DOHH2 (cell line): ENCODE measurements around the gene LCE2B.

ENCODE experiments used
- CTCF ChIP-seq: fragments of 200-600 bp; sonication (generic); IDR thresholded peaks from one replicate; pipeline ENCODE4 v1.5.1; 2014; ENCODE audit warnings: antibody characterized with exemption, mild to moderate bottlenecking, low read depth, low read length; ENCODE audit not compliant: poor library complexity, severe bottlenecking
- EZH2phosphoT487 ChIP-seq: fragments of 200-600 bp; sonication (generic); IDR thresholded peaks from 2 replicates; pipeline ENCODE4 v1.6.1; 2017; ENCODE audit warnings: borderline replicate concordance, mild to moderate bottlenecking, antibody characterized with exemption, low read length, moderate library complexity, mixed read lengths

- TF ChIP-seq CTCF (no peak), EZH2phosphoT487 (no peak)
These were observed 12.0 kb downstream of the LCE2B start, which contains the start of gene LCE2A for GRCh38 chr1:152697701-152698600.
